Mucosa of stomach (tissue), 1 donor: ENCODE results near the gene GPM6B.

ENCODE experiments used
- H3K27me3 ChIP-seq: one replicate; pipeline ENCODE4 v1.7.0; 2013; ENCODE audit warnings: mild to moderate bottlenecking, low read length; ENCODE audit not compliant: control insufficient read depth, insufficient read depth
- H3K36me3 ChIP-seq: one replicate; pipeline ENCODE4 v1.7.0; 2013; ENCODE audit warnings: low read length; ENCODE audit not compliant: control insufficient read depth, insufficient read depth
- H3K4me1 ChIP-seq: one replicate; pipeline ENCODE4 v1.7.0; 2013; ENCODE audit warnings: mild to moderate bottlenecking, low read length; ENCODE audit not compliant: control insufficient read depth, insufficient read depth
- H3K4me3 ChIP-seq: one replicate; pipeline ENCODE4 v1.7.0; 2013; ENCODE audit warnings: low read length
- H3K9ac ChIP-seq: one replicate; pipeline ENCODE4 v1.7.0; 2013; ENCODE audit warnings: mild to moderate bottlenecking, low read length, moderate library complexity
- H3K9me3 ChIP-seq: one replicate; pipeline ENCODE4 v1.7.0; 2013; ENCODE audit warnings: mild to moderate bottlenecking, low read length, moderate library complexity; ENCODE audit not compliant: control insufficient read depth
- donor health status: Pancreatic carcinoma.

Gene GPM6B

DNA sequence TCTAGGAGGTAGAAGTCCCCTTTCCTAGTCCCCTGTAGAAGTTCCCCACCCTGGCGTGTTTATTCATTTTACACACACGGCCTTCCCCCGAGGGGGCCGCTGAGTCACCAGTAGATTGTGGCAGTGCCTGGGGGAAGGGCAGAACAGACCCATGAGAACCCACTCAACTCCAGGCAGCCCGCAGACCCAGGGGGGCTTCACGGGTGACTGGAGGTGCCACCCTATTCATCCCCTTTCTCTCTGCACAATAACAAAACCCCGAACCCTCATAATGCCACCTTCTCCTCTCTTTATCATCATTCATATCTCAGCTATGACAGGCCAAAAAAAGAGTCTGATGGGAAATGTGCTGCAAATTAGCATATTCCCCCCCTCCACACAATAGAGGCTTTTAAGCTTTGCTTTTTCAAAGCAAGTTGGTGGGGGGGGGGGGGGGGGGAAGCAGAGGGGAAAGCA lies 20.4 kb upstream of the GPM6B start:
- Histone ChIP-seq H3K9ac (no peak overlapping the region), H3K4me1 (no peaks in the 10 kb centered on the region), H3K9me3 (no peaks in the 10 kb centered on the region), H3K4me3 (no peak overlapping the region), H3K27me3 (no peaks in the 10 kb centered on the region), H3K36me3 (no peaks in the 10 kb centered on the region)

DNA sequence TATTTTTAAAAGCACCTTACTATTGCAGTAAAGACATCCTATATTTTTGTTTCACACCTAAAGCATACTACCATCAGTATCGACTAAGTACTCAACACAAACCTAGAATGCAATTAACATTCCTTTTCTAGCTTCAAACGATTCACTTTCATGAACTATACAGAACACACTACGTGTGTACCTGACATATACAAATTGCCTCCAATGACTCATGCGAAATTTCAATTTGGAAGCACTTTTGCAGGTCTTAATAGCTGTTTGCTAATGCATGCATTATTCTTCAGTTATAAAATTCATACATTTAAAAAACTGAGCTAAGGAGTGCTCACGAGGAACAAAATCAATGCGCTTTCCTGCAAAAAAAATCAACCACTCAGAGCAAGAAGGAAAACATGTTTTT lies 19.7 kb upstream of the GPM6B start:
- Histone ChIP-seq H3K9ac (no peak overlapping the region), H3K9me3 (no peaks in the 10 kb centered on the region), H3K27me3 (no peaks in the 10 kb centered on the region), H3K36me3 (no peaks in the 10 kb centered on the region), H3K4me3 (no peak overlapping the region), H3K4me1 (no peaks in the 10 kb centered on the region)

DNA sequence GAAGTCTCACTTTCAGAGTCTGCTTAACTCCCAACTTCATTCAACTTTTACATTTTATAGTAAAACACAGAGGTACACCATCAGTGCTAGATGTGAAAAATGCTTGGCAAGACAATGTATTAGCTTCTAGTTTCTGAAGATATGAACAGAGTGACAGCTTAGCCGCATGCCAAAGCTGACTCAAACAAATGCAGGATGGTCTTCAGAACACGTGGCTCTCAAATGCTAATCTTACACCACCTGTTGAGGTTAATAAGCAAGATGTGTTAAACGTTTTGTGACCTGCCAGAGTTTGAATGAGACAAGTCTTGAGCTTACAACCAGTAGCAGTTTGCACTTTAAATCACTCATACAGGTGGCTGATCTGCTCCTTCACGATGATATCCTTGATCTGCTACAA lies 18.9 kb upstream of the GPM6B start:
- Histone ChIP-seq H3K9ac (no peak overlapping the region), H3K27me3 (no peaks in the 10 kb centered on the region), H3K9me3 (no peaks in the 10 kb centered on the region), H3K4me1 (no peaks in the 10 kb centered on the region), H3K4me3 (no peak overlapping the region), H3K36me3 (no peaks in the 10 kb centered on the region)

DNA sequence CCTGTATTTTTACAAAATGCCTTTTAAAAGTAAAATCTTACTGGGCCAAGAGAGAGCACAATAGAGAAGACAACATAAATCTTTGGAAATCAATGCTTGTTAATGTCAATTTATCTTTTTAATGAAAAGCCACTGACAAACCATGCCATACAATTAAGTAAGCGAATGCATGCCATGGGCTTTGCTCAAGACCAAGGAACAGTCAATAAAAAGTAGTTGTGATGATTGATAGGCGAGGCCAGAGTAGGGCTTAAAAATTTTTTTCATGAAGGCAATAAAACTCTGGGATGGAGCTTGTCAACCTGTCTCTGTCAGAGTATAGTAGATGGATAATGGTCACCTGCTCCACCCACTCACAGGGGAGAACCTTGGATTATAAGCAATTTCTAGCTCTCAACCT lies 17.5 kb upstream of the GPM6B start:
- Histone ChIP-seq H3K9ac (no peak overlapping the region), H3K9me3 (no peaks in the 10 kb centered on the region), H3K4me3 (no peak overlapping the region), H3K27me3 (no peaks in the 10 kb centered on the region), H3K4me1 (no peaks in the 10 kb centered on the region), H3K36me3 (no peaks in the 10 kb centered on the region)

DNA sequence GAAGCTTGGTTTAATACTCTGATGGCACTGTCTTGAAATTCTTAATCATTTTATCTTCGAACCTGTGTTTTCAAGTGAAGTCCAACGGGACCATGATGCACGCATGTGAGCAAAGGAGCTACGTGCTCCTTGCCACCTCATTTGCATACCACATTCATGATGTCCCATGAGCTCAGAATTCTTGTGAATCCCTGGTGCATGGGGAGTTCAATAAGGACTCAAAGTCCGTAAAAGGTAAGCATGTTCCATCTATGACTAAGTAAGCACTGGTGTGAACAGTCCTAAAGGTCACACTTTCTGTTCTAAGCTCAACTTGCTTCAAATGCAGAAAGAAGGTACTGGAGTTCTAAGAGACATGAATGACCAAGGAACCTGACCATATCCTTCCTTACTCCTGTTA lies 13.1 kb upstream of the GPM6B start:
- Histone ChIP-seq H3K4me3 (no peak overlapping the region), H3K9me3 (no peaks in the 10 kb centered on the region), H3K9ac (no peak overlapping the region), H3K4me1 (no peaks in the 10 kb centered on the region), H3K27me3 (no peaks in the 10 kb centered on the region), H3K36me3 (no peaks in the 10 kb centered on the region)

DNA sequence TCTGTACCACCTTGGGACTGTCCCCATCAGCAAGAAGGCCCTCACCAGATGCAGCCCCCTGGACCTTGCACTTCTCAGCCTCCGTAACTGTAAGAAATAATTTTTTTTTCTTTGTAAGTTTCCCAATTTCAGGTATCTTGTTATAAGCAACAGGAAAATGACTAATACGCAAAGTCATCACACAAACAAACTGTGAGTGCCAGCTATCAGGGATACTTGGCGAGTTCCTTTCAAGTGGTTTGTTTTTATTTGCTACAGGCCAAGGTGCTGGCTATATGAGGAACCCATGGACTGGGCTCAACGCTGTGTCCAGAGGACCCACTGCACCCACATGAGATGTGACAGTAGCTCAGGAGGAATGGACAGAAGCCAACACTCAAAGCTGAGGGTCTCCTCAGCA lies 11.5 kb upstream of the GPM6B start:
- Histone ChIP-seq H3K36me3 (no peaks in the 10 kb centered on the region), H3K4me1 (no peaks in the 10 kb centered on the region), H3K9me3 (no peaks in the 10 kb centered on the region), H3K9ac (no peak overlapping the region), H3K4me3 (no peak overlapping the region), H3K27me3 (no peaks in the 10 kb centered on the region)

DNA sequence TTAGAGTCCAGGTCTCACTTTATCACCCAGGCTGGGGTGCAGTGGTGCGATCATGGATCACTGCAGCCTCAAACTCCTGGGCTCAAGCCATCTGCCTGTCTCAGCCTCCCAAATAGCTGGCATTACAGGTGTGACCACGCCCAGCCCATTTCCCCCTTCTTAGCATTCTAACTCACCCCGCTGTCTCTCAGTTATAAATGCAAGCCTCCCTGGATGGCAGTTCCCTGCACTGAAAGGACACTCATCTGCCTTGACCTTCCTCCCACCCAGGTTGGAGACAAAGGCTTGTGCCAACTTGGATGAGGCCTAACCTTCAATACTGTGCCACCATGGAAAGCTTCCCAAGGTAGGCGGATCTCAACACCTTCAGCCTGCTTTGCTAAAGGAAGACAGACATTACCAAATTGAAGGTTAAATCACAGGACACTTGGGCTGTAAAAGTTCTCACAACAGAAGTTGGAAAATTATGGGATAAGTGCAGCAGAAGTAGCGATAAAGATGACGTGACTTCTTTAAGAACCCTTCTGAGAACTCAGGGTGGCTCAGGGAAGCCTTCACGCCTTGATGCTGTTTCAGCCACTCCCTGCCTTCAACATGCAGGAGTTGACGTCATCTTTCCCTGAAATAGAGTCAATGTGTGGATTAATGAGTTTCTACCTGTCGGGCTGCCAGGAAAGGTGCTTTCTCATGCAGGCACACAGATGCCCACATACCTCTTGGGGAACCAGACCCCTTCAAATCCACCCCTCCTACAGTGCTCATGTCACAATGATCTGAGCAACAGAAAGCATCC lies 10.6 kb upstream of the GPM6B start:
- H3K27me3 ChIP-seq = no peaks in the 10 kb centered on the region
- no peak overlapping the region for H3K9ac ChIP-seq
- no peaks in the 10 kb centered on the region for H3K9me3 ChIP-seq
- no peaks in the 10 kb centered on the region for H3K36me3 ChIP-seq
- H3K4me1 ChIP-seq = no peaks in the 10 kb centered on the region
- no peak overlapping the region for H3K4me3 ChIP-seq

DNA sequence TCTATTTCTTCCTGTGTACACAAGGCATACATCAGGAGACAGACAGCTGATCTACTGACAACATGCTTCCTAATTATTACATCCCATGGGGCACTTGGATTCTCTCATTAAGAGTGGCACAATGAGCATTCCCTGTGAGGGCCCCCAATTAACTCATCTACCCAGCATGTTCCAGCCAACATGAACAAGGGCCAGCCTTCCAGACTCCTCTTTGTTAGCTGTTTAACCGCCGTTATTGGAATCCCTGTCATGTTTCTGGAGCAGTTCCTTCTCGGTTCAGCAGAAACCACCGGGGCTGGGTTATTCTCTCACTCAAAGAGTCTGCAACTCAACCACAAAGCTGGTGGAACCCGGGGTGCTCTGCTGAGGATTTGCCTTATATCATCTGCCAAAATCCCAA lies 9.9 kb upstream of the GPM6B start:
- Histone ChIP-seq H3K36me3 (no peaks in the 10 kb centered on the region), H3K4me1 (no peaks in the 10 kb centered on the region), H3K4me3 (no peak overlapping the region), H3K9ac (no peak overlapping the region), H3K9me3 (no peaks in the 10 kb centered on the region), H3K27me3 (no peaks in the 10 kb centered on the region)

DNA sequence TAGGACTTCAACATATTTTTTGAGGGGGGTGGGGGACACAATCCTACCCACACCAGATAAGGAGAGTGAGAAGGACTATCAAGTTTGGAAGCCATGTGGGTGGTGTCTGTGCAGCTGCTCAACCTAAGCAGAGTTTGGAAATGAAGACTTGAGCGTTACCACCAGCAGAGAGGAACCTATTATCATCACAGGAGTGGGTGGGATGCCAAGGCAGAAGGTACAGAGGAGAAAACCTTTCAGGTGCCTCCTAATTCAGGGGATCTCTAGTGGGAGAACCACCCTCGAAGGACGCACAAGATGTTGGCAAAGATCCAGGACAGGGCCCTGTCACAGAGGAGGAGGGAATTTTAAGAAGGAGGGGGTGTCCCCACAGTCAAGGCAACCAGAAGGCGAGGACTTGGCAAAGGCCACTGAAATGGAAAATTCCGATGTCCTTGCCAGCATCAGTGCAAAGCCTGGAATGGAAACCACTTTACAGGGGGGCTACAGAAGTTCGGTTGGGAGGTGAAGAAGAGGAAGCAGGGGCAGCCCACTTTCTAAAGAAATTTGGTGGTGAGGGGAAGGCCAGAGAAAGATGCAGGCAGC lies 8.4 kb upstream of the GPM6B start:
- H3K27me3 ChIP-seq = no peaks in the 10 kb centered on the region
- no peak overlapping the region for H3K4me3 ChIP-seq
- H3K36me3 ChIP-seq = no peaks in the 10 kb centered on the region
- H3K9me3 ChIP-seq = no peaks in the 10 kb centered on the region
- no peak overlapping the region for H3K9ac ChIP-seq
- H3K4me1 ChIP-seq = no peaks in the 10 kb centered on the region

DNA sequence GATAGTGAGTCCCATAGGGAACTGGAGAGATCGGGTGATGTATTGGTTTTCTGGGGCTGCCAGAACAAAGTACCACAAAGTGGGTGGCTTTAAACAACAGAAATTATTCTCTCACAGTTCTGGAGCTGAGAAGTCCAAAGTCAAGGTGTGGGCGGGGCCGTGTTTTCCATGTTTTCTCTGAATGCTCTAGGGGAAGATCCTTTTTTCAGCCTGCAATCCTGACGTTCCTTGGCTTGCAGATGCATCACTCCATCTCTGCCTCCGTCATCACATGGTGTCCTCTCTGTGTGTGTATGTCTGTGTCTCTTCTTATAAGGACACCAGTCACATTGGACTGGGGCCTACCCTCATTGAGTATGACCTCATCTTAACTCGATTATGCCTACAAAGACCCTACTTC lies 7.9 kb upstream of the GPM6B start:
- H3K4me3 ChIP-seq = no peak overlapping the region
- no peaks in the 10 kb centered on the region for H3K27me3 ChIP-seq
- no peaks in the 10 kb centered on the region for H3K4me1 ChIP-seq
- H3K9me3 ChIP-seq = no peaks in the 10 kb centered on the region
- no peaks in the 10 kb centered on the region for H3K36me3 ChIP-seq
- no peak overlapping the region for H3K9ac ChIP-seq

DNA sequence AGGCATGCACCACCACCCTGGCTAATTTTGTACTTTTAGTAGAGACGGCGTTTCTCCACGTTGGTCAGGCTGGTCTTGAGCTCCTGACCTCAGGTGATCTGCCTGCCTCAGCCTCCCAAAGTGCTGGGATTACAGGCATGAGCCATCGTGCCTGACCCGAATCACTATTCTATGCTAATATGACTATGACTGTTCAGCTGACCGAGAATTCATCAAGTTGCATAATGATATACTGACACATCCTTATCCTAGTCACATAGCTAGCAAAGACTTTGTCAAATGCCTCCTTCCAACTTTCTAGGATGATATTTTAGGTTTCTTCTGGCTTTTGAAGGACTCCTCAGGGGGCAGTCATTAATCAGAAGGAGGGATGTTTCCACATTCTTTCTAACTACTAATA lies 4.8 kb upstream of the GPM6B start:
- no peak overlapping the region for H3K9ac ChIP-seq
- no peaks in the 10 kb centered on the region for H3K4me1 ChIP-seq
- H3K4me3 ChIP-seq = no peak overlapping the region
- no peaks in the 10 kb centered on the region for H3K9me3 ChIP-seq
- H3K27me3 ChIP-seq = peaks cover 3% of the 10 kb centered on the region
- H3K36me3 ChIP-seq = no peaks in the 10 kb centered on the region

DNA sequence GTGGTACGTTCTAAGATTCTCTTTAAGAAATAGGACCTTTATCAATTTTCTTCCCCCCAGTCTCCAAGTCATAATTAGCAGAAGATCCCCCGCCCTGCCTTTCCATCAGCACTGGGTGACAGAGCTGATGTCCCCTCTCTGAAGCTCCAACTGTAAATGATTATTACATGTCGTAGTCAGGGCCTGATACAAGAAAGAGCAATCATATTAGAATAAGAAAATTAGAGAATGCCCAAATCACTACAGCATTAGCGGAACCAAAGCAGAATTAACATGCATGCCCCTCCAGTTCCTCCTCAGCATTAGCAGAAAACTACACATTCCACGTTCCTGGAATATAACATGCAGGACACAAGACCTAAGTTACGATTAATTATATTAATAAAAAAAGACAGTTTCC lies 717 bp downstream of the GPM6B start:
- H3K4me3 ChIP-seq = no peak overlapping the region
- H3K9ac ChIP-seq = no peak overlapping the region

More for the DNA sequence above, 717 bp downstream of the GPM6B start:
- Histone ChIP-seq H3K36me3 (no peaks in the 10 kb centered on the region), H3K9me3 (no peaks in the 10 kb centered on the region), H3K4me1 (no peaks in the 10 kb centered on the region), H3K27me3 (peaks cover 3% of the 10 kb centered on the region)
